Fibroblast of skin of right quadriceps (primary cell): Measurements from ENCODE around the gene COX19.
"Not testable (repeated sequence)": the region's sequence is repeated elsewhere in the genome, so short reads cannot be mapped to it uniquely, and the experiment has no call there.

Source experiments
- DNase-seq: peaks from one replicate; pipeline ENCODE4 v3.0.0-alpha.2; 2013

COX19 gene

GRCh38 chr7:1009747-1010146 is 34.4 kb upstream of the COX19 start:
- DNase-seq = no peak

GRCh38 chr7:1008733-1009363 is 33.5 kb upstream of the COX19 start:
- no peak for DNase-seq

- DNase-seq = no peak
Measured at GRCh38 chr7:1007901-1008300, 32.6 kb upstream of the COX19 start.

- DNase-seq = no peak
Measured at GRCh38 chr7:1005303-1005702, 30.0 kb upstream of the COX19 start.

GRCh38 chr7:1004018-1004852 is 28.9 kb upstream of the COX19 start:
- DNase-seq = no peak

GRCh38 chr7:1002445-1002844 is 27.1 kb upstream of the COX19 start:
- not testable (repeated sequence) for DNase-seq

GRCh38 chr7:1002026-1002425 is 26.7 kb upstream of the COX19 start:
- not testable (repeated sequence) for DNase-seq

- DNase-seq = not testable (repeated sequence)
Measured at GRCh38 chr7:1001069-1001770, 25.9 kb upstream of the COX19 start.

GRCh38 chr7:999941-1000935 is 24.9 kb upstream of the COX19 start:
- DNase-seq = no peak

GRCh38 chr7:999149-999879 is 24.0 kb upstream of the COX19 start:
- DNase-seq = no peak

GRCh38 chr7:997404-998395 is 22.4 kb upstream of the COX19 start:
- DNase-seq = no peak

GRCh38 chr7:996079-996872 is 20.9 kb upstream of the COX19 start:
- DNase-seq = no peak

GRCh38 chr7:995571-995970 is 20.2 kb upstream of the COX19 start:
- DNase-seq = no peak

GRCh38 chr7:994592-995308 is 19.4 kb upstream of the COX19 start:
- DNase-seq = no peak

- peak; percentile 91 for DNase-seq
Measured at GRCh38 chr7:992709-993607, 17.6 kb upstream of the COX19 start.

GRCh38 chr7:991729-992656 is 16.6 kb upstream of the COX19 start:
- DNase-seq = no peak
